Panc1 (cell line): Measurements from ENCODE around the gene EVA1C. TPM values are rescaled to one million over a fixed set of nuclear protein-coding genes. Genes with fewer than 3 reads are reported as not detected.

Source experiments
- ATAC-seq: fragments of 200-7000 bp; cut with Tn5 transposase; 2 replicates; pipeline ENCODE4 v1.9.1; 2020; ENCODE audit warnings: mild to moderate bottlenecking, moderate library complexity
- BruUV-seq: library from RNA; stranded (reverse); fragments of 400-500 nt; replicated peaks from 2 replicates; lab custom pipeline; 2021; lab: Mats Ljungman, UMichigan
- CTCF ChIA-PET: fragments of 300-600 bp; sonication (Branson Sonifier 250); formaldehyde crosslinking; loops from one replicate; lab custom pipeline; 2022; ENCODE audit warnings: antibody characterized with exemption; lab: Charles Lee
- POLR2A ChIA-PET: fragments of 300-600 bp; sonication (Branson Sonifier 250); formaldehyde crosslinking; loops from one replicate; lab custom pipeline; 2022; ENCODE audit warnings: antibody characterized with exemption; lab: Charles Lee
- DNase-seq: peaks from one replicate; pipeline ENCODE4 v3.0.0-alpha.2; 2010; ENCODE audit warnings: low read depth, low spot score
- H3K27ac ChIP-seq: 2 replicates; pipeline ENCODE4 v1.5.1; 2011; ENCODE audit warnings: mild to moderate bottlenecking, low read length, inconsistent platforms
- H3K27me3 ChIP-seq: fragments of 200-500 bp; sonication (Bioruptor generic); 2 replicates; pipeline ENCODE4 v1.6.0; 2014; ENCODE audit warnings: low read length, inconsistent platforms; ENCODE audit not compliant: control insufficient read depth, insufficient read depth
- H3K36me3 ChIP-seq: fragments of 200-500 bp; sonication (Bioruptor generic); 2 replicates; pipeline ENCODE4 v1.5.1; 2014; ENCODE audit warnings: inconsistent platforms, mild to moderate bottlenecking, low read length, moderate library complexity; ENCODE audit not compliant: control insufficient read depth, insufficient read depth
- H3K4me1 ChIP-seq: 2 replicates; pipeline ENCODE4 v1.5.1; 2011; ENCODE audit warnings: inconsistent platforms, mild to moderate bottlenecking, low read length, moderate library complexity; ENCODE audit not compliant: control insufficient read depth, insufficient read depth
- H3K4me3 ChIP-seq, 2 experiments: 2 replicates each; pipeline ENCODE4 v1.5.1; 2011 to 2012; ENCODE audit warnings: low read depth in 2 of 2, low read length in 2 of 2, mild to moderate bottlenecking in 2 of 2, inconsistent platforms in 1 of 2, moderate library complexity in 1 of 2
- H3K9me3 ChIP-seq: fragments of 200-500 bp; sonication (Bioruptor generic); 2 replicates; pipeline ENCODE4 v1.5.1; 2014; ENCODE audit warnings: low read depth, mild to moderate bottlenecking, inconsistent platforms, low read length, moderate library complexity; ENCODE audit not compliant: control insufficient read depth, insufficient read depth
- CTCF ChIP-seq: fragments of 450-650 bp; IDR thresholded peaks from 2 replicates; pipeline ENCODE4 v1.5.1; 2017; ENCODE audit warnings: mild to moderate bottlenecking
- POLR2AphosphoS5 ChIP-seq: IDR thresholded peaks from 2 replicates; pipeline ENCODE4 v1.6.1; 2012; ENCODE audit warnings: mild to moderate bottlenecking, low read depth, low read length, moderate library complexity
- REST ChIP-seq, 2 experiments: IDR thresholded peaks; 2 replicates each; pipeline ENCODE4 v1.6.1; 2011 to 2012; ENCODE audit warnings: low read depth in 2 of 2, control low read depth in 1 of 2, low read length in 1 of 2, mild to moderate bottlenecking in 1 of 2, moderate library complexity in 1 of 2; ENCODE audit not compliant: insufficient read depth in 1 of 2
- SIN3A ChIP-seq: IDR thresholded peaks from 2 replicates; pipeline ENCODE4 v1.6.1; 2012; ENCODE audit warnings: low read depth, mild to moderate bottlenecking, low read length, moderate library complexity, borderline replicate concordance; ENCODE audit not compliant: insufficient read depth
- TCF7L2 ChIP-seq: IDR thresholded peaks from 2 replicates; pipeline ENCODE4 v1.6.1; 2011; ENCODE audit warnings: mild to moderate bottlenecking, low read depth, low read length, inconsistent platforms
- in situ Hi-C: cut with HindIII; loops from 2 replicates; pipeline ENCODE4 v1.10.0; 2016; ENCODE audit warnings: low sequenced_read_pairs, low pct_unique_long_range_greater_than_20kb
- intact Hi-C: fragments of 100-400 bp; cut with micrococcal nuclease; formaldehyde crosslinking; loops from one replicate; pipeline ENCODE4 v1.10.0; 2022; ENCODE audit not compliant: unreplicated experiment
- total RNA-seq: library from RNA; stranded (reverse); gene quantifications from one replicate; pipeline ENCODE4 v1.2.1, GENCODE V29; 2021; ENCODE audit not compliant: unreplicated experiment

The EVA1C gene
- total RNA-seq, 1 experiment from 2014 or later, result 2.8 TPM

GRCh38 chr21:32549440-32549839 lies 136.9 kb downstream of the EVA1C start:
- H3K27ac ChIP-seq, result no peak overlapping the region
- no peak for ATAC-seq
- CTCF ChIA-PET, result no interaction called here
- DNase-seq, result no peak
- H3K9me3 ChIP-seq, result no peaks in the 10 kb centered on the region
- TF ChIP-seq REST (IDR thresholded peaks at IDR 0.05; ENCODE audit: insufficient read depth in 1 of 2, low read depth in 2 of 2, low read length in 1 of 2), result no peak
- TF ChIP-seq SIN3A, result no peak
- TF ChIP-seq CTCF, result no peak
- no peak for TF ChIP-seq POLR2AphosphoS5
- TF ChIP-seq TCF7L2, result no peak
- H3K27me3 ChIP-seq, result no peaks in the 10 kb centered on the region
- no peaks in the 10 kb centered on the region for H3K36me3 ChIP-seq
- BruUV-seq, result no TSS peak
- in situ Hi-C loops (no loop called here), intact Hi-C loops (no loop called here)
- H3K4me1 ChIP-seq, result no peaks in the 10 kb centered on the region
- POLR2A ChIA-PET, result no interaction called here
- no peak overlapping the region for H3K4me3 ChIP-seq

GRCh38 chr21:32549886-32550285 lies 137.4 kb downstream of the EVA1C start:
- in situ Hi-C loops, result no loop called here
- H3K9me3 ChIP-seq, result no peaks in the 10 kb centered on the region
- CTCF ChIA-PET, result no interaction called here

More at GRCh38 chr21:32549886-32550285, 137.4 kb downstream of the EVA1C start:
- POLR2A ChIA-PET, result no interaction called here
- TF ChIP-seq POLR2AphosphoS5, result no peak
- no peak for TF ChIP-seq CTCF
- TF ChIP-seq SIN3A, result no peak
- no peak for TF ChIP-seq TCF7L2
- TF ChIP-seq REST (IDR thresholded peaks at IDR 0.05; ENCODE audit: insufficient read depth in 1 of 2, low read depth in 2 of 2, low read length in 1 of 2), result no peak
- Histone ChIP-seq H3K36me3 (no peaks in the 10 kb centered on the region), H3K27me3 (no peaks in the 10 kb centered on the region), H3K4me1 (no peaks in the 10 kb centered on the region), H3K4me3 (no peak overlapping the region), H3K27ac (no peak overlapping the region)
- no peak for ATAC-seq
- intact Hi-C loops, result no loop called here
- BruUV-seq, result no TSS peak
- no peak for DNase-seq
